Activated T-cell treated with anti-CD3 and anti-CD28 coated beads, Interleukin-2, amount 50 U/mL, for 24 hours (primary cell): ENCODE data around the gene RUFY4.
"Not testable (repeated sequence)": the region's sequence is repeated elsewhere in the genome, so short reads cannot be mapped to it uniquely, and the experiment has no call there.

Experiments
- DNase-seq: peaks from one replicate; pipeline ENCODE4 v3.0.0-alpha.2; 2020
- H3K27ac Mint-ChIP-seq: 2 replicates; pipeline ENCODE4 v1.8.0; 2020; ENCODE audit warnings: mild to moderate bottlenecking, mixed read lengths
- H3K27me3 Mint-ChIP-seq: 2 replicates; pipeline ENCODE4 v1.8.0; 2020; ENCODE audit warnings: mixed read lengths
- H3K36me3 Mint-ChIP-seq: 2 replicates; pipeline ENCODE4 v1.8.0; 2020; ENCODE audit warnings: low read depth, mixed read lengths
- H3K4me1 Mint-ChIP-seq: 2 replicates; pipeline ENCODE4 v1.8.0; 2020; ENCODE audit warnings: low read depth, mixed read lengths
- H3K4me3 Mint-ChIP-seq: 2 replicates; pipeline ENCODE4 v1.8.0; 2020; ENCODE audit warnings: mild to moderate bottlenecking, moderate library complexity, mixed read lengths
- H3K9me3 Mint-ChIP-seq: 2 replicates; pipeline ENCODE4 v1.8.0; 2020; ENCODE audit warnings: mixed read lengths

Gene RUFY4

DNA sequence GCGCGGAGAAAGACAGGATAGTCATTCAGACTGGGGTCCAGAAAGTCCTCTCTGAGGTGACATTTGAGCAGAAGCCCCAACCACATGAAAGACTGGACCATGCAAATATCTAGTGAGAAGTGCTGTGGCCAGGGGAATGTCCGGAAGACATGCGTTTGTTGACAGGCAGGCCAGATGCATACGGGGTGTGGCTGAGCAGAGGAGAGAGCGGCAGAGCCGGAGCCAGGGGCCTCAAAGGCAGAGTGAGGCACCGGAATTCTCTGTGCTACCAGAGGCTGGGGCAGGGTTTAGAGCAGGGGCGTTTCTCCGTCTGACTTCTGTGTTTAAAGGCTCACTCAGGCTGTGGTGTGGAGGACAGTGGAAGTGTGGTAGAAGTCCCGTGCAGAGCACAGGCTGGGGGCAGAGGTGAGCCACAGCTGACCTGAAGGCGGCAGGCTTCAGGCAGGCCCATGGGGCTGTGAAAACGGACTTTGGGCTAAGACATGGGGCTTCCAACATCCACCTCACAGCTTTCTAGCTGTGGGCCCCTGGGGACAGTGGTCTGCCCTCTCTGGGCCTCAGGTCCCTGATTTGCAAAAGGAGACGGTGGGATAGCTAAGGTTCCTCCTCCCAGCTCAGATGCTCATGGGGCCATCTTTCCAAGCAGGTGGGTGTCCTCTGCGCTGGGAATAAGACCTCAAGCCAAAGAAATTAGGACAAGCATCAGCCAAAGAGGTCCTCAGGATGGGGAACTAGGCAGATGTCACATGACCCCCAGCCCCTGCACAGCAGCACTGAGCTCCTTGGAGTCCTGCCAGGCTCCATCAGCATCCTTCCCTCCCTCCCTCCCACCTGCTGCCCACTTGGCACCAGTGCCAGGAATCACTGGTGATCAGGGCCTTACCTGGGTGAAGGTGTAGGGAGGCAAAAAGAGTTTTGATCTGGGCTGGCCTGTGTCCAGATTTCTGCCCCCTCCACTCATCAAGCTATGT lies 11.2 kb downstream of the RUFY4 start:
- no peaks in the 10 kb centered on the region for H3K9me3 Mint-ChIP-seq
- DNase-seq = no peak
- no peaks in the 10 kb centered on the region for H3K36me3 Mint-ChIP-seq
- H3K27me3 Mint-ChIP-seq = no peaks in the 10 kb centered on the region
- H3K4me3 Mint-ChIP-seq = no peak overlapping the region
- no peak overlapping the region for H3K27ac Mint-ChIP-seq
- H3K4me1 Mint-ChIP-seq = no peaks in the 10 kb centered on the region

DNA sequence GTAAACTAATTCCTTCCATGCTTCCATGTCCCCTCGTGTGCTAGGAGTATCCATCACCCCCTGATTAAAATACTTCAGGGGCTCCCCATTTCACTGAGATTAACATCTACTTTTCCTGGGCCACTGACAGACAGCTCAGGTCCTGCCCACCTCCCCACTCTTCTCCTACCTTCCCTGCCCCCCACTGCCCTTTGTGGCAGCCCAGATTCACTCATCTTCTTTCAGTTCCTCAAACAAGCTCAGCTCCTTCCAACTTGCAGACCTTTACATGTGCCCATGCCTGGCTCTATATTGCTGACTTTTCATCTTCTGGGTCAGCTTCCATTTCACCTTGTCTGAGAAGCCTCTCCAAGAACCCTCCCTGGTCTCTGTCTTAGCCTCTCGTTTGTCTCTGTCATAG lies 12.0 kb downstream of the RUFY4 start:
- Mint-ChIP-seq H3K27me3 (no peaks in the 10 kb centered on the region), H3K4me1 (no peaks in the 10 kb centered on the region), H3K36me3 (no peaks in the 10 kb centered on the region), H3K4me3 (no peak overlapping the region), H3K9me3 (peaks cover 1% of the 10 kb centered on the region), H3K27ac (no peak overlapping the region)
- DNase-seq = no peak

- DNase-seq = no peak
- Mint-ChIP-seq H3K27ac (no peak overlapping the region), H3K4me1 (no peaks in the 10 kb centered on the region), H3K36me3 (no peaks in the 10 kb centered on the region), H3K9me3 (peaks cover 8% of the 10 kb centered on the region), H3K27me3 (no peaks in the 10 kb centered on the region), H3K4me3 (no peak overlapping the region)
Measured at GRCh38 chr2:218081695-218082094, 12.6 kb downstream of the RUFY4 start.

DNA sequence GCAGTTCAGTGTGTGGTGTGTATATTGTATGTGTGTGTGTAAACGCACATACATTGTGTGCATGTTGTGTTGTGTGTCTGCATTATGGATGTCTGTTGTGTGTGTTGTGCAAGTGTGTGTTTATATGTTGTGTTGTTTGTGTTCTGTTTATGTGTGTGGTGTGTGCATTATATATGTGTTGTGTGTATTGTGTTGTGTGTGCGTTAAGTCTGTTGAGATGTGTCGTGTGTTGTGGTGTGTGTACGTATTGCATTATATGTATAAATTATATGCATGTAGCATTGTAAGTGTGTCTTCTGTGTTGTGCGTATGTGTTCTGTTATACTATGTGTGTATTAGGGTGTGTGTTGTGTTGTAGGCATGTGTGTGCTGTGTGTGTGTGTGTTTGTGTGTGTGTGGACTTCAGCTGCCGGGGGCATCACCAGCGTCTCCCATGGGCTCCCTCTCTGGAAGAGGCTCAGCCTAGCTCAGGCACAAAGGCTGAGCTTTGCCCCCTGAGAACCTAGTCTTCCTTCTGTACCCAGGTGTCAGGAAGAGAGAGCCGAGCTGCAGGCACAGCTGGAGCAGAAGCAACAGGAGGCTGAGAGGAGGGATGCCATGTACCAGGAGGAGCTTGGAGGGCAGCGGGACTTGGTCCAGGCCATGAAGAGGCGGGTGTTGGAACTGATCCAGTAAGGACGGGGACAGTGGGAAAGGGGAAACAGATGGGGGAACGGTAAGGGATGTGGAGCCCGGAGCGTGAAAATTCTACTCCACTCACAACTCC lies 13.7 kb downstream of the RUFY4 start:
- Mint-ChIP-seq H3K36me3 (no peaks in the 10 kb centered on the region), H3K27me3 (no peaks in the 10 kb centered on the region), H3K4me1 (no peaks in the 10 kb centered on the region), H3K27ac (no peak overlapping the region), H3K4me3 (no peak overlapping the region), H3K9me3 (peaks cover 8% of the 10 kb centered on the region)
- no peak for DNase-seq

DNA sequence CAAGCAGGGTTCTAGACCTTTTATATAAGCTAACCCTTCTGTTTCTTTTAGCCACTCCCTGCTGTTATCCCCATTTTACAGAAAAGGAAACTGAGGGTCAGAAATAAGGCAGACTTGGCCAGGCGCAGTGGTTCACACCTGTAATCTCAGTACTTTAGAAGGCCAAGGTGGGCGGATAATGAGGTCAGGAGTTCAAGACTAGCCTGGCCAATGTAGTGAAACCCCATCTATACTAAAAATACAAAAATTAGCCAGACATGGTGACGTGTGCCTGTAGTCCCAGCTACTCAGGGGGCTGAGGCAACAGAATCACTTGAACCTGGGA lies 14.3 kb downstream of the RUFY4 start:
- DNase-seq = no peak

DNA sequence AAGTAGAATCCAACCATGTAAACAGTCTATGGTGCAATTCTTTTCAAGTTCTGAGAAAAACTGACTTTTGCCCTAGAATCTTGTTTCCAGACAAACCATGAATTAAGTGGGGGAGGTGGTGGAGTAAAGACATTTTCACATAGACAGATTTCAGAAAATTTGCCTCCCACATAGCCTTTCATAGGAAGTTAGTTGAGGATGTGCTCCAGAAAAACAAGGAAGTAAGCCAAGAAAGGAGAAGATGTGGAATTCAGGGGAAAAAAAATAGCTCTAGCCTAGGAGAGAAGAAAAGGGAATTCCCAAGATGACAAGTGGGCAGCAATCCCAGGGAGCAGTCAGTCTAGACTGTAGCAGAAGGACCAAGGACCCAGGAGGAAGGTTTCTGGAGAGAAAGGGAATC lies 17.4 kb downstream of the RUFY4 start:
- no peaks in the 10 kb centered on the region for H3K4me1 Mint-ChIP-seq
- H3K9me3 Mint-ChIP-seq = peaks cover 8% of the 10 kb centered on the region
- no peaks in the 10 kb centered on the region for H3K27me3 Mint-ChIP-seq
- no peak for DNase-seq
- no peak overlapping the region for H3K4me3 Mint-ChIP-seq
- no peaks in the 10 kb centered on the region for H3K36me3 Mint-ChIP-seq
- H3K27ac Mint-ChIP-seq = no peak overlapping the region

More for the DNA sequence above, 14.3 kb downstream of the RUFY4 start:
- Mint-ChIP-seq H3K27ac (no peak overlapping the region), H3K27me3 (no peaks in the 10 kb centered on the region), H3K9me3 (peaks cover 8% of the 10 kb centered on the region), H3K4me1 (no peaks in the 10 kb centered on the region), H3K4me3 (no peak overlapping the region), H3K36me3 (no peaks in the 10 kb centered on the region)

DNA sequence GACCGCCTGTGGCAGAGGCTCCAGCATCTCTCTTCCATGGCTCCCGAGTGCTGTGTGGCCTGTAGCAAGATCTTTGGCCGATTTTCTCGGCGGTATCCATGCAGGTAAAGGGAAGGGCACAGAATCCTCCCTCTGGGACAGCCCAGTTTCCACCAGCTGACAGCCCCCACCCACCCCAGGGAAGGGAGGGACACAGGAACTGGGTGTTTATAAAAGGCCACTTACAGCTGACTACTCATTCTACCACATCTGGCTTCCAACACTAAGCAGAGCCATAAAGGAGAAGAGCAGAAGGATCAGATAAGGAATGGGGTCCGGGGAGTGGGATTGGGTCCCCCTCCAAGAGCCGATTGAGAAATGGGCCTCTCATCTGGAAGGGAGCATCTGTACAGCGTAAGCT lies 20.2 kb downstream of the RUFY4 start:
- DNase-seq = no peak
- Mint-ChIP-seq H3K27me3 (no peaks in the 10 kb centered on the region), H3K36me3 (no peaks in the 10 kb centered on the region), H3K9me3 (peaks cover 8% of the 10 kb centered on the region), H3K4me3 (no peak overlapping the region), H3K4me1 (no peaks in the 10 kb centered on the region), H3K27ac (no peak overlapping the region)

DNA sequence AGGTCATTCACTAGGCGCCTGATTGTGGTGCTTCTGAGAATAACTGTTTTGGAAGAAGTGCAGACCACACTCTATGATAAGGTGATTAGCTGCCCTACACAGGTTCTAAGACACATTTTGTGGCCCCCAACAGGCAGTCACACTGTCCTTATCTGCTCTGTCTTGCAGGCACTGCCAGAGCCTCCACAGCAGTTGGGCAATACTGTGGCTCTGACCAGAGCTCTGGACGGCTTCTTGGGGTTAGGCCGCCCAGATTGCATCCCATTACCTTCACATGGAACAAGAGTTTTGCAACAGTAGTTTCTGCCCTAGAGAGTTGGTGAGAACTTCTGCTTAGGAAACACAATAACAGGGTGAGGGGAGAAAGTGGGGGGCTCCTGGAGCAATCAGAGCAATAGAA lies 22.7 kb downstream of the RUFY4 start:
- Mint-ChIP-seq H3K27ac (no peak overlapping the region), H3K4me1 (no peaks in the 10 kb centered on the region), H3K9me3 (no peaks in the 10 kb centered on the region), H3K4me3 (no peak overlapping the region), H3K36me3 (no peaks in the 10 kb centered on the region), H3K27me3 (no peaks in the 10 kb centered on the region)
- no peak for DNase-seq

DNA sequence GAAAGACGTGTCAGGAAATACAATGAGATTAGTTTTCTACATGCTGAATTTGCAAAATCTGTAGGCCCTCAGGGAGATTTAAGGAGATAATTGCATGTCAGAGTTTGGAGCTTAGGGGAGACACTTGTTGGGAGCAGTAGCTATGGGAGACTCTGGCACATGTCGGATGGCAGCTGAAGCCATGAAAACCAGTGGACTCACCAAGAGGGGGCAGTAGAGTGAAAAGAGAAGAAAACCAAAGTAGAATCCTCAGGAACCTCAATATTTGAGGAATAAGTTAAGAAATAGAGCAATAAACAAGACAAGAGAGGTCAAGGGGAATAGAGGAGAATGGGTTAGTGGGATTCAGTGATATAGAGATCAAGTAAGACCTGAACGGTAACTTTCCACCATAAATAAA lies 24.8 kb downstream of the RUFY4 start:
- Mint-ChIP-seq H3K36me3 (no peaks in the 10 kb centered on the region), H3K4me3 (no peak overlapping the region), H3K9me3 (no peaks in the 10 kb centered on the region), H3K4me1 (no peaks in the 10 kb centered on the region), H3K27ac (no peak overlapping the region), H3K27me3 (no peaks in the 10 kb centered on the region)
- no peak for DNase-seq

DNA sequence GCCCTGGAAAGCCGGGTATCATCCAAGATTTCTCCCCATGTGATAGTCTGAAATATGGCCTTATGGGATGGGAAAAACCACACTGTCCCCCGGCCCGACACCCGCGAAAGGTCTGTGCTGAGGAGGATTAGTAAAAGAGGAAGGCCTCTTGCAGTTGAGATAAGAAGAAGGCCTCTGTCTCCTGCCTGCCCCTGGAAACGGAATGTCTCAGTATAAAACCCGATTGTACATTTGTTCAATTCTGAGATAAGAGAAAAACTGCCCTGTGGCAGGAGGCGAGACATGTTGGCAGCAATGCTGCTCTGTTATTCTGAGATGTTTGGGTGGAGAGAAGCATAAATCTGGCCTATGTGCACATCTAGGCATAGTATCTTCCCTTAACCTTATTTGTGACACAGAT lies 26.8 kb downstream of the RUFY4 start:
- no peaks in the 10 kb centered on the region for H3K4me1 Mint-ChIP-seq
- H3K9me3 Mint-ChIP-seq = no peaks in the 10 kb centered on the region
- H3K27ac Mint-ChIP-seq = no peak overlapping the region

DNA sequence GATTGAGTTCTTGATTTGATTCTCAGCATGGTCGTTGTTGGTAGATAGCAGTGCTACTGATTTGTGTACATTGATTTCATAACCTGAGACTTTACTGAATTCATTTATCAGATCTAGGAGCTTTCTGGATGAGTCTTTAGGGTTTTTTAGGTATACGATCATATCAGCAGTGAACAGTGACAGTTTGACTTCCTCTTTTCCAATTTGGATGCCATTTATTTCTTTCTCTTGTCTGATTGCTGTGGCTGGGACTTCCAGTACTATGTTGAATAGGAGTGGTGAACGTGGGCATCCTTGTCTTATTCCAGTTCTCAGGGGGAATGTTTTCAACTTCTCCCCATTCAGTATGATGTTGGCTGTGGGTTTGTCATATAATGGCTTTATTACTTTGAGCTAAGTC lies 28.9 kb downstream of the RUFY4 start:
- no peak for DNase-seq
- Mint-ChIP-seq H3K27ac (no peak overlapping the region), H3K36me3 (no peaks in the 10 kb centered on the region), H3K9me3 (no peaks in the 10 kb centered on the region), H3K27me3 (peaks cover 9% of the 10 kb centered on the region), H3K4me3 (no peak overlapping the region), H3K4me1 (no peaks in the 10 kb centered on the region)

More for the DNA sequence above, 26.8 kb downstream of the RUFY4 start:
- Mint-ChIP-seq H3K36me3 (no peaks in the 10 kb centered on the region), H3K27me3 (peaks cover 3% of the 10 kb centered on the region), H3K4me3 (no peak overlapping the region)
- DNase-seq = no peak

- not testable (repeated sequence) for H3K9me3 Mint-ChIP-seq, H3K36me3 Mint-ChIP-seq, H3K27ac Mint-ChIP-seq, H3K4me1 Mint-ChIP-seq, H3K4me3 Mint-ChIP-seq, DNase-seq
- peaks cover 64% of the 10 kb centered on the region for H3K27me3 Mint-ChIP-seq
Measured at GRCh38 chr2:218108834-218109233, 39.8 kb downstream of the RUFY4 start.

DNA sequence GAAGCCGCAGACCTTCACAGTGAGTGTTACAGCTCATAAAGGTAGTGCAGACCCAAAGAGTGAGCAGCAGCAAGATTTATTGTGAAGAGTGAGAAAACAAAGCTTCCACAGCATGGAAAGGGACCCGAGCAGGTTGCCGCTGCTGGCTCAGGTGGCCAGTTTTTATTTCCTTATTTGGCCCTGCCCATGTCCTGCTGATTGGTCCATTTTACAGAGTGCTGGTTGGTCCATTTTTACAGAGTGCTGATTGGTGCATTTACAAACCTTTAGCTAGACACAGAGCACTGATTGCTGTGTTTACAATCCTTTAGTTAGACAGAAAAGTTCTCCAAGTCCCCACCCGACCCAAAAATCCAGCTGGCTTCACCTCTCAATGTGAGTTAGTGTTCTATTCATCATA lies 52.7 kb downstream of the RUFY4 start:
- H3K4me3 Mint-ChIP-seq, H3K27ac Mint-ChIP-seq, H3K4me1 Mint-ChIP-seq, DNase-seq, H3K36me3 Mint-ChIP-seq: not testable (repeated sequence)
- Mint-ChIP-seq H3K9me3 (peaks cover 16% of the 10 kb centered on the region), H3K27me3 (peaks cover 13% of the 10 kb centered on the region)

GRCh38 chr2:218122286-218122685 lies 53.2 kb downstream of the RUFY4 start:
- peaks cover 13% of the 10 kb centered on the region for H3K27me3 Mint-ChIP-seq
- not testable (repeated sequence) for H3K4me3 Mint-ChIP-seq, H3K4me1 Mint-ChIP-seq, H3K36me3 Mint-ChIP-seq, H3K27ac Mint-ChIP-seq, DNase-seq
- peaks cover 14% of the 10 kb centered on the region for H3K9me3 Mint-ChIP-seq

GRCh38 chr2:218123986-218124385 lies 54.9 kb downstream of the RUFY4 start:
- Mint-ChIP-seq H3K4me3 (no peak overlapping the region), H3K27ac (no peak overlapping the region), H3K4me1 (peaks cover 6% of the 10 kb centered on the region), H3K9me3 (peaks cover 12% of the 10 kb centered on the region), H3K27me3 (peaks cover 21% of the 10 kb centered on the region), H3K36me3 (no peaks in the 10 kb centered on the region)
- no peak for DNase-seq
